GM19025 (cell line): ENCODE data around the gene ZNF22.
A peak's percentile ranks its signal among the peaks of the same experiment; 100 is the strongest.

Source experiments
- ATAC-seq: cut with Tn5 transposase; IDR thresholded peaks from one replicate; pipeline ENCODE4 v1.9.1; 2021; ENCODE audit warnings: mild to moderate bottlenecking, low read depth, moderate library complexity; ENCODE audit not compliant: unreplicated experiment

The ZNF22 gene

DNA sequence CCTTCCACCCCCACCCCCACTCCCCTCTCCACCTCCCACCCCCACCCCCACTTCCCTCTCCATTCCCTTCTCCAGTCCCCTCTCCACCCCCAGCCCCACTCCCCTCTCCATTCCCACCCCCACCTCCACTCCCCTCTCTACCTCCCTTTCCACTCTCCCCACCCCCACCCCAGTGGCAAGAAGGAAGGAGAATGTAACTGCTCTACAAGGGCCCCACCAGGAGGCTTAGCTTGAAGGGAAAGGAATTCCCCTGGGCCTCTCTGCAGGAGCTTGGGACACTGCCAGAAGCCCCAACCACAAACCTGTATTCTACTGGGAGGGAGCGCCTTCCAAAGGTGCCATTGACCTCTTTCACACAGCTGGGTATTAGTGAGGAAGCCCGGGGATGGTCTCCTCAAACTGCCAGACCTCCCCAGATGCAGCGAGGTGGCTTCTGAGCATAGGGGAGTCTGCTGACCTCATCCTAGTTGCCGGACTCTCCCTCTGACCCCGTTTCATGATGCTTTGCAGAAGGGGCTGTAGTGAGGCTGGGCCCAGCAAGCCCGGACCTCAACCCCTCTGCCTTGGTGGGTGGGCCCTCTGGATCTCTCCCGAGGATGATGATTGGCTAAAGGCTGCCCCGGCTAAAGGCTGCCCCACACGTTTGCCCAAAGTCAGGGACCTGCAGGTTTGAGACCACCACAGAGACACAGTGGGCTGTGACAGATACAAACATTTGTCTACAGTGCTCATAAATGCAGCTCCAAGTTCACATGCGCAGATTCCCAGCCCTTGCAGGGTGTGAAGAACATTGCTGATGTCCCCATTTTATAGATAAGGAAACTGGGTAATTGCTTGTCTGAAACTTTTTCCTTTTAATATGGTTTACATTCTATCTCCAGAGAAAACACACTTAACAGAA is 25.0 kb upstream of the ZNF22 start:
- ATAC-seq: no peak

GRCh38 chr10:44976352-44977198 is 24.1 kb upstream of the ZNF22 start:
- ATAC-seq: no peak

GRCh38 chr10:44977287-44978212 is 23.2 kb upstream of the ZNF22 start:
- no peak for ATAC-seq

DNA sequence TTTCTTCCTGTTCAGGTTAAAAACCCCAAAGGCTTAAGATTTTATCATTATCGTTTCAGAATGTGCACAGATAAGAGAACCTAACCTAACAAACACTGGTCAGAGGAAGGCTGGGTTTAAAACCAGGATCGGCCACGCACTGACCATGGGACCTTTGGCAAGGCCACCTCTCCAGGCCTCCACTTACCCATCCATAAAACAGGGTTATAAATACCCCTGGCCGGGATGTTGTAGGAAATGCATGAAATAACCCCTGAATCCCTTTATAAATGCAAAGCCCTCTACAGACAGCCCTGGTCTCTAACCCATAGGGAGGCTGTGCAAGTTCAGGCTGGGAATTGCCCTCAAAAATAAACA is 22.5 kb upstream of the ZNF22 start:
- ATAC-seq: no peak

DNA sequence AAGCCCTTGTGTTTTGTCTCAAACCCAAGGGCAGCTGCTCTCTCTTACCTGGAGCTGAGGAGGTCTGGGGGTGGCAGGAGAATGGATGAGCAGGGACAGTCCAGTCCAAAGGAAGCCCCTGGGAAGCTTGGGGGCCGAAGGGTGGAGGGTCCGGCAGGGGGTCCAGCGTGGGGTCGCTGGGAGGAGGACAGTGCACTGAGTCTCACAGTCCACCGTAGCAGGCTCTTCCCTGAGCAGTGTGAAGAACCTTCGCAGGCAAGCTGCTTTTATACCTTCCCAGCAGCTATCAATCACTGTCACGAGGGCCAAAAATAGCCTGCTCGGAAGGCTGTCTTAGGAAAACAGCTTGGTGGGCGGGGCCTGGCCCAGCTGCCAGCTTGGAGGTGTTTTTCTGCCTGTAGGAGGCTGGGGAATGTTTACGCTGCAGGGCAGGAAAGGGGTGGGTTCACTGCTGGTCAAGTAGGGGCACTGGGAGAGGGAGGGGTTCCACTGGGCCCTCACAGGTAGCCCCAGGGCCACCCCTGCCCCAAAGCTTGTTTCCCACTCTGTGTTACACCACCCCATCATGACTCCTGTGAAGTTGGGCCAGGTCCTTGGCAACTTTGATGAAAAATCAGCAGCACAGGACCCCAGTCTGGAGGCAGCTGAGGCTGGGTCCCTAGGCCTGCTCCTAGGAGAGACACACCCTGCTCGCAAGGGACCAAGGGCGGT is 22.0 kb upstream of the ZNF22 start, which contains the start of gene DEPP1:
DEPP1 (minus strand) TSS at position 240 of the 711 bp plus-strand sequence. CDS start 779 bp downstream, outside the sequence.
- no peak for ATAC-seq

DNA sequence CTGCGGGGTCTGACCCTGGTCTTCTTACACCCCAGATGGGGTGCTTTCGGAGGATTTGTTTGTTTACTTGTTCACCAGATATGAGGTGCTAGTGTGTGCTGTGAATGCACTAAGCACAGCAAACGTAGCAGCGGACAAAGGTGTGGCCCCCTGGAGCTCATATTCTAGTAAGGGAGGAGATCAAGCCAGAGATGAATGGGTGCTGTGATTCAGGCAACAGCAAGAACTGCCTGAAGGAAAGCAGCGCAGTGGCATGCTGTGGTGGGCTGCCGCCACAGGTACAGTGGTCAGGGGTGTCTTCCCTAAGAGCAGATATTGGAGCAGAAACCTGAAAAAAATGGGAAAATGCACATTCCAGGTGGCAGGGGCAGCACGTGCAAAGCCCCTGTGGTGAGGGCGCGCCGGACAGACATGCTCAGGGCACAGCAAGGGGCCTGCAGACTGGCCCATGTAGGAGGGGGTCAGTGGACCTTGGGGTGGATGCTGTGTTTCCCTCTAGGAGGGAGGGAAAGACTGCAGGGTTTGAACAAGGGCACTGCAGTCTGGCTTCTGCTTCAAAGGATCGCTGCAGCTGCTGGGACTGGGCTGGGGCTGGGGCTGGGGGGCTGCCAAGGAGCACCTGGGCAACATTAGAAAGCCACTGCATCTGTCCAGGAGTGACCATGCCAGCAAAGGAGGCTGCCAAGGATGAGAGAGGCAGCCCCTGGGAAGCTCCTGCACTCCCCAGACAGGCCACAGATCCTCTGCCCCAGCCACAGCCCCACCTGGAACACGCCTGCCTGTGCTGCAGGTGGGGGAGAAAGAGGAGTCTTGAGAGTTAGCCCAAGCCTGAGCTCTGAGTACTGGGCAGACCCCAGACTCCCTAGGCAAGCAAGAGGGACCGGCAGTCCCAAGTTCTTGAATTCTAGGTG is 21.2 kb upstream of the ZNF22 start:
- no peak for ATAC-seq

DNA sequence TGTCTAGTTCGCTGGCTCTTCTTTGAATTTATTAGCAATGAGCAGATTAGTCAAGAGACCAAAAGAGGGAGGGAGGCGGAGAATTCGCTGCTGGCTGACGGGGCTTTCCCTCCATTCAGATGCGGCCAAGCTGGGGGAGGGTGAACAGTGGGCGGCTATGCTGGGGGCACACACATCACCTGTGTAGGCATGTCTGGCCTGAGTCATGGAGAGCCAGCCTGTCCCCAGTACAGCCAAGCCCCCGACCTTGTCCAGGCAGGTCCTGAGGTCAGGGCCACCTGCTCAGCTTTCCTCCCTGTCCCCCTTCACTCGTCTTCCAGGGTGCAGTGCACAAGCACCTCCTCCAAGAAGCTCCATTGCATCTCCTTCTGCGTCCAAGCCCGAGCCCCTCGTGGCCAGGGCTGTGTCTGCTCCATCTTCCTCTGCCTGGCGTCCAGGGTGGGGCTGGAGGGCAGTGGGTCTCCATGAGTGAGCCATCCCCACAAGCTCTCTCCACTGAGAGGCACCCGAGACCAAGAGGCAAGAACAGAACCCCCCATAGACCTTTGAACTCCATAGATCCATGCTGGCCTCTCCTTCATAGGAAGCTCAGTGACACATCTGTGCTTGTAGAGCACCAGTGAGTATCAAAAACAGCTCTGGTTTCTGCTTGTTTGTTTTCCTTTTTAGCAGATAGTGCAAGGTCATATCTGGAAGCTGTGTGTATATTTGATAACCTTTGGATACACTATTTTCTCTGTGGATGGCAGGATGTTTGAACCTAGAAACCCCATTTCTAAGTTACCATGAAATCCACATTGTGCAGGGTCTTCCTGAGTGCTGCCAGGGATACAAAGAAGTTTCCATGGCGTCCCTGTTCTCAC is 20.2 kb upstream of the ZNF22 start:
- no peak for ATAC-seq

DNA sequence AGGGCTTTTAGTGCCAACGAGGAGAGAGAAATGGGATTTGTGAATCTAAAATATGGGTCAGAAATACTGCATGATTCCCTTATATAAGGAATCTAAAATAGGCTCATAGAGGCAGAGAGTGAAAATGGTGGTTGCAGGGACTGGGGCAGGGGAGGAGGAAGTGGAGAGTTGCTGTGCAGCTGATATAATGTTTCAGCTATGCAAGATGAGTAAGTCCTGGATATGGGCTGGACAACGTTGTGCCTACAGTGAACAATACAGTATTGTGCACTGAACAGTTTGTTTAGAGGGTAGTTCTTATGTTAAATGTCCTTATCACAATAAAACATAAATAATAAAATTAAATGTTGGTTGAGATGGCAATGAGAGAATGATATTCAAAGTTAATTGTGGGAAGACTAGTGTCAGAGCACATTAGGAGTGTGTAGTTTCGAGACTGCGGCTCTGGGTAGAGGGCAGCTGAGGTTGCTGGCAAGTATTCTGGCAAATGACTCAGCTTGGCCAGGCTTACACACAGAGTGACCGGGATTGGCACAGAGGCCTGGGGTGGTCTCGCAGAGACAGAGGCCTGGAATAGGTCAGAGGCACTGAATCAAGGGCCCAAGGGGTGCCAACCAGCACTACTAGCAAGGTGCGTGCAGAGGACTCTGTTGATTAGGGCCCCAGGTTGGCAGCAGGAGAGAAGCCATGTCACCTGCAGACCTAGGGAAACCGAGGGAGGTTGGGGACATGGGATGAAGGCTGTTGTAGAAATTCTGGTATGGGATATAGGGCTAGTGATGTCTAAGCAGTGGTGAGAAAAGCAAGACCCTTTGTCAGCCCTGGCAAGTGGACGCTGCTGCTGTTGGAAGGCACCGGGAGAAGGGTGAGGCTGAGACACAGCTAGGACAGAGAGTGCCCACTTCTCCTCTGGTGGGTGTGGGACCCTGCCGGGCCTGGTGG is 19.3 kb upstream of the ZNF22 start:
- peak; percentile 37 for ATAC-seq

GRCh38 chr10:44982114-44982460 is 18.6 kb upstream of the ZNF22 start:
- no peak for ATAC-seq

DNA sequence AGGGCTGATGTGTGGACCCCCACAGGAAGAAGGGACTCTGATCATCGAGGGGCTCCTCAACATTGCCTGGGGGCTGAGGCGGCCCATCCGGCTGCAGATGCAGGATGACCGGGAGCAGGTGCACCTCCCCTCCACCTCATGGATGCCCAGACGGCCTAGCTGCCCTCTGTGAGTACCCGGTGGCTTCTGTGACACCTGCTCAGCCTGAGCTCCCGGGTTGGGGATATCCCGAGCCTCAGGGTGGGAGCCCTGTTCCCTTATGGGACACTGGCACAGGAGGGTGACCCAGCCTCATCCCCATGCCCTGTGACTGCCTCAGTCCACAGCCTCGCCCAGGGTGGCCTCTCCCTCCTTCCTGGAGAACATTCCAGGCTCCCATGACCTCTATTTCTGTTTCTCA is 18.2 kb upstream of the ZNF22 start:
- no peak for ATAC-seq

GRCh38 chr10:44983066-44983894 is 17.4 kb upstream of the ZNF22 start:
- ATAC-seq: no peak

GRCh38 chr10:44983895-44984278 is 16.8 kb upstream of the ZNF22 start:
- ATAC-seq: no peak

DNA sequence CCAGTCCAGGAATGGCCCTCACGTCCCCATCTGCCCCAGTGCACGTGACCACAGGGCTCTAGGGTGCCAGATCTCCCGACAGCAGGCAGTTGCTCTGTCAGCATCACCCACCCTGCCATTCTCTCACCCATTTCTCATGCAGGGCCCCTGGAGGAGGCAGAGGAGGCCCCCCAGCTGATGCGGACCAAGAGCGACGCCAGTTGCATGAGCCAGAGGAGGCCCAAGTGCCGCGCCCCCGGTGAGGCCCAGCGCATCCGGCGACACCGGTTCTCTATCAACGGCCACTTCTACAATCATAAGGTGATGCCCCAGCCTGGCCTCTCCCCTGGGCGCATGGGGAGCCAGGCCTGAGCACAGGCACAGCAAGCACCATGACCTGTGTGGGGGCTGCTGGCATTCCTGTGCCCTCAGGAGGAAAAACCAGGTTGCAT is 16.0 kb upstream of the ZNF22 start:
- no peak for ATAC-seq

DNA sequence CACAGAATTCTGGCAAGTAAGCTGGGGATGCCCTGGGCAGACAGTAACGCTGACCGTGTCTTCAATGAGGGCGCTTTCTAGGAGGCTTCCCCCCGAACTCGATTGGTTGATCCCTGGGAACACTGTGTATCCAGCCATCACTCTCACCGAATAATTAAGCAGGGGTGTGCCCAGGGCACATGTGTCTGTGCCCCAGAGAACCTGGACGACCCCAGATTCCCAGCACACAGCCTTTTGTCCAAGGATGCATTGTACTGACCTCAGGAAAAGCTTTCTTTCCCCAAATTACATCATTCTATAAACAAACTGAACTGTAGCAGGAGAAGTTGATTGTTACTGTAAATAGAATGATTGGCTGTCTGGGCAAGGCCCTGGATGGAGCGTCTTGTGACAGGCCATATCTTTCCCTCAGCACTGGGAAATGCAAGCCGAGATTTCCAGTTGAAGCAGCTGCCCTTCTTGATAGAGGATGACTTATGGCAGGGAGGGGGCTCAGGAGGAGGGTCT is 15.5 kb upstream of the ZNF22 start:
- no peak for ATAC-seq

- no peak for ATAC-seq
Measured at GRCh38 chr10:44986179-44986578, 14.5 kb upstream of the ZNF22 start.

- ATAC-seq: no peak
Measured at GRCh38 chr10:44986670-44987069, 14.1 kb upstream of the ZNF22 start.
